ENCODE measurements around the gene KRCC1. TPM values are rescaled to one million over a fixed set of nuclear protein-coding genes. Genes with fewer than 3 reads are reported as not detected.

KRCC1 gene
- polyA plus RNA-seq, 2 of the 4 experiments (the other 2 are of a cell fraction) = 16.2 to 49.0 TPM

DNA sequence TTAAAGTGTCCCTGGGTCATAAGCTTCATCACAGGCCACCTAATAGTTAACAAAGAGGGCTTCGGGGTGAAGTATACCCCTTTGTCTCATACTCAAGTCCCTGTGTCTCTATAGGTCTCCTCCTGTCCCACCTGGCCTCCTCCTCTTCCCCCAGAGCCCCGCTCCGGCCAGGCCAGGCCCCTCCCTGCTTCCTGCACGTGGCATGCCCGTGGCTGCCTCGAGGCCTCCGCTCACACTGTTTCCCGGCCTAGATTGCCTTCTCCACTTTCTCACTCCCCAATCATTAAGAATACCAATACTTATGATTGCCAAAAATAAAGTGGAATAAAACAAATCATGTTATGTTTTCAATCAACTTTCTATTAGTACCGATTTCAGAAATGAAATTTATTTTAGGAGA, 30.8 kb upstream of the KRCC1 start:
- Histone ChIP-seq H3K4me3 (no peak overlapping the region), H3K27ac (no peak overlapping the region), H3K4me1 (no peaks in the 10 kb centered on the region), H3K9me3 (no peaks in the 10 kb centered on the region), H3K4me2 (no peak overlapping the region)
- WGBS (ENCODE audit: missing lambda C conversion rate) = 55% methylated on average over 9 of the region's 9 CpGs
- ATAC-seq (no peak), FAIRE-seq (no peak), DNase-seq (ENCODE audit: low read depth in 1 of 2, low spot score in 1 of 2) (no peak)
- TF ChIP-seq GATA3 (IDR thresholded peaks at IDR 0.05; ENCODE audit: borderline replicate concordance) = no peak
- no peak for TF ChIP-seq POLR2A (IDR thresholded peaks at IDR 0.05; ENCODE audit: low read length)
- TF ChIP-seq EHMT2 (IDR thresholded peaks at IDR 0.05; ENCODE audit: low read depth) = no peak
- no peak for TF ChIP-seq JUN (IDR thresholded peaks at IDR 0.05)
- no peak for TF ChIP-seq EHF (CRISPR knock-in tag; IDR thresholded peaks at IDR 0.05)
- TF ChIP-seq HOXB13 (CRISPR knock-in tag; IDR thresholded peaks at IDR 0.05; ENCODE audit: low read depth) = no peak
- no peak for TF ChIP-seq ZSCAN20 (CRISPR knock-in tag; IDR thresholded peaks at IDR 0.05)
- TF ChIP-seq, protein P1, sequence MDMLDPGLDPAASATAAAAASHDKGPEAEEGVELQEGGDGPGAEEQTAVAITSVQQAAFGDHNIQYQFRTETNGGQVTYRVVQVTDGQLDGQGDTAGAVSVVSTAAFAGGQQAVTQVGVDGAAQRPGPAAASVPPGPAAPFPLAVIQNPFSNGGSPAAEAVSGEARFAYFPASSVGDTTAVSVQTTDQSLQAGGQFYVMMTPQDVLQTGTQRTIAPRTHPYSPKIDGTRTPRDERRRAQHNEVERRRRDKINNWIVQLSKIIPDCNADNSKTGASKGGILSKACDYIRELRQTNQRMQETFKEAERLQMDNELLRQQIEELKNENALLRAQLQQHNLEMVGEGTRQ (IDR thresholded peaks at IDR 0.05) = no peak
- TF ChIP-seq CBX8 (IDR thresholded peaks at IDR 0.05) = no peak
- TF ChIP-seq HDAC2 (IDR thresholded peaks at IDR 0.05) = no peak
- TF ChIP-seq FOSB (CRISPR knock-in tag; IDR thresholded peaks at IDR 0.05) = no peak
- TF ChIP-seq MYC (IDR thresholded peaks at IDR 0.05; ENCODE audit: borderline replicate concordance, low read length) = no peak
- no peak for TF ChIP-seq ZFP36 (IDR thresholded peaks at IDR 0.05; ENCODE audit: borderline replicate concordance, partially characterized antibody)
- no peak for TF ChIP-seq JUNB (IDR thresholded peaks at IDR 0.05)
- POLR2A ChIA-PET = no interaction called here
- CTCF ChIA-PET = interaction anchor here (0.9 kb wide), 1 partner anchor 26 kb away, joined by 6 read pairs; no protein-coding TSS in a partner anchor

DNA sequence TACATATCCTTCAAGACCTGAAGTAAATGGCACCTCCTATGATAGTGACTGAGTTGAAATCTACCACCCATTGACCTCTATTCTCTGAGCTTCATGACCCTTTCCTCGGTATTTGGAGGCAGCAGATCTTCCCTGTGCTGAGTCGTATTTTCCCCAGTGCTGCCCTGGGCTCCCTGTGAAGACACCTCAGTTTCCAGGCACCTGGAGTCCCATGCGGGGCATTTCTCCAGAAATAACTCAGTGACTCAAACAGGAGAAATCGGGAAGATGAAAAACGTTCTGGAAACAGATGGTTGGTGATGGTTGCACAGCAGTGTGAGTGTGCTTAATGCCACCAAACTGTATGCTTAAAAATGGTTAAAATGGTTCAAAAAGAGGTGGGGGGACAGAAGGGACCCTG, 30.0 kb upstream of the KRCC1 start:
- FAIRE-seq (no peak), ATAC-seq (no peak), DNase-seq (ENCODE audit: low read depth in 1 of 2, low spot score in 1 of 2) (no peak)
- ChIA-PET CTCF (interaction anchor here (0.9 kb wide), 1 partner anchor 25 kb away, joined by 6 read pairs; no protein-coding TSS in a partner anchor), POLR2A (no interaction called here)
- H3K27ac ChIP-seq = no peak overlapping the region
- no peak for TF ChIP-seq RAD21 (conservative IDR thresholded peaks at IDR 0.05 in 1 of 2, IDR thresholded peaks at IDR 0.05 in 1 of 2)
- no peak for TF ChIP-seq HOXB5 (CRISPR knock-in tag; IDR thresholded peaks at IDR 0.05)
- TF ChIP-seq CBX8 (IDR thresholded peaks at IDR 0.05) = no peak
- no peak for TF ChIP-seq SMC3 (IDR thresholded peaks at IDR 0.05)
- no peak for TF ChIP-seq KDM5A (IDR thresholded peaks at IDR 0.05)
- TF ChIP-seq PBX3 (IDR thresholded peaks at IDR 0.05) = no peak
- TF ChIP-seq GATA3 (IDR thresholded peaks at IDR 0.05; ENCODE audit: borderline replicate concordance) = no peak
- TF ChIP-seq TFCP2L1 (CRISPR knock-in tag; IDR thresholded peaks at IDR 0.05) = no peak
- no peak for TF ChIP-seq ZC3H11A (IDR thresholded peaks at IDR 0.05)
- no peak for TF ChIP-seq POLR2AphosphoS2 (conservative IDR thresholded peaks at IDR 0.05; ENCODE audit: low read length)
- TF ChIP-seq EP300 (IDR thresholded peaks at IDR 0.05) = no peak
- TF ChIP-seq, protein P2, sequence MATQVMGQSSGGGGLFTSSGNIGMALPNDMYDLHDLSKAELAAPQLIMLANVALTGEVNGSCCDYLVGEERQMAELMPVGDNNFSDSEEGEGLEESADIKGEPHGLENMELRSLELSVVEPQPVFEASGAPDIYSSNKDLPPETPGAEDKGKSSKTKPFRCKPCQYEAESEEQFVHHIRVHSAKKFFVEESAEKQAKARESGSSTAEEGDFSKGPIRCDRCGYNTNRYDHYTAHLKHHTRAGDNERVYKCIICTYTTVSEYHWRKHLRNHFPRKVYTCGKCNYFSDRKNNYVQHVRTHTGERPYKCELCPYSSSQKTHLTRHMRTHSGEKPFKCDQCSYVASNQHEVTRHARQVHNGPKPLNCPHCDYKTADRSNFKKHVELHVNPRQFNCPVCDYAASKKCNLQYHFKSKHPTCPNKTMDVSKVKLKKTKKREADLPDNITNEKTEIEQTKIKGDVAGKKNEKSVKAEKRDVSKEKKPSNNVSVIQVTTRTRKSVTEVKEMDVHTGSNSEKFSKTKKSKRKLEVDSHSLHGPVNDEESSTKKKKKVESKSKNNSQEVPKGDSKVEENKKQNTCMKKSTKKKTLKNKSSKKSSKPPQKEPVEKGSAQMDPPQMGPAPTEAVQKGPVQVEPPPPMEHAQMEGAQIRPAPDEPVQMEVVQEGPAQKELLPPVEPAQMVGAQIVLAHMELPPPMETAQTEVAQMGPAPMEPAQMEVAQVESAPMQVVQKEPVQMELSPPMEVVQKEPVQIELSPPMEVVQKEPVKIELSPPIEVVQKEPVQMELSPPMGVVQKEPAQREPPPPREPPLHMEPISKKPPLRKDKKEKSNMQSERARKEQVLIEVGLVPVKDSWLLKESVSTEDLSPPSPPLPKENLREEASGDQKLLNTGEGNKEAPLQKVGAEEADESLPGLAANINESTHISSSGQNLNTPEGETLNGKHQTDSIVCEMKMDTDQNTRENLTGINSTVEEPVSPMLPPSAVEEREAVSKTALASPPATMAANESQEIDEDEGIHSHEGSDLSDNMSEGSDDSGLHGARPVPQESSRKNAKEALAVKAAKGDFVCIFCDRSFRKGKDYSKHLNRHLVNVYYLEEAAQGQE (IDR thresholded peaks at IDR 0.05) = no peak
- TF ChIP-seq CTCF (IDR thresholded peaks at IDR 0.05) = no peak
- no peaks in the 10 kb centered on the region for H3K4me1 ChIP-seq
- no peak overlapping the region for H3K4me2 ChIP-seq
- H3K4me3 ChIP-seq = no peak overlapping the region
- 38% methylated on average over 5 of the region's 5 CpGs for WGBS (ENCODE audit: missing lambda C conversion rate)
- H3K9me3 ChIP-seq = no peaks in the 10 kb centered on the region

Data from A549 (cell line).